K562 (cell line): Measurements from ENCODE around the gene CGN. TPM values are rescaled to one million over a fixed set of nuclear protein-coding genes. Genes with fewer than 3 reads are reported as not detected.

Source experiments
- BRF1 ChIP-seq: IDR thresholded peaks from 3 replicates; pipeline ENCODE4 v1.6.1; 2011; ENCODE audit warnings: borderline replicate concordance, mild to moderate bottlenecking; ENCODE audit not compliant: insufficient read length; ENCODE audit errors: extremely low read depth
- CCAR2 ChIP-seq: fragments of 200-400 bp; formaldehyde crosslinking; IDR thresholded peaks from 2 replicates; pipeline ENCODE4 v1.6.1; 2017; ENCODE audit warnings: mild to moderate bottlenecking, low read depth, low read length
- CGGBP1 ChIP-seq: fragments of 250-450 bp; sonication (Bioruptor Pico); IDR thresholded peaks from 2 replicates; pipeline ENCODE4 v1.9.0; 2021; ENCODE audit warnings: mild to moderate bottlenecking
- CREB3L1 ChIP-seq: fragments of 450-650 bp; IDR thresholded peaks from 2 replicates; pipeline ENCODE4 v1.6.1; 2014; ENCODE audit warnings: low read depth, mild to moderate bottlenecking, moderate library complexity, borderline replicate concordance
- CREM ChIP-seq: IDR thresholded peaks from 2 replicates; pipeline ENCODE4 v1.6.1; 2014; ENCODE audit warnings: antibody characterized with exemption, low read depth
- EZH2 ChIP-seq: IDR thresholded peaks from 2 replicates; pipeline ENCODE4 v1.6.1; 2012; ENCODE audit warnings: low read depth, mild to moderate bottlenecking, inconsistent platforms, low read length, borderline replicate concordance
- FOXK2 ChIP-seq, 2 experiments: fragments of 450-650 bp; IDR thresholded peaks in 1 of 2; conservative IDR thresholded peaks in 1 of 2; 2 replicates each; pipeline ENCODE4 v1.6.1; 2016; ENCODE audit warnings: low read depth in 2 of 2, mild to moderate bottlenecking in 1 of 2
- FUS ChIP-seq: fragments of 200-400 bp; formaldehyde crosslinking; optimal IDR thresholded peaks from 2 replicates; pipeline ENCODE3; 2017; ENCODE audit warnings: low read depth, low read length
- HNRNPLL ChIP-seq: fragments of 200-400 bp; formaldehyde crosslinking; IDR thresholded peaks from 2 replicates; pipeline ENCODE4 v1.6.1; 2017; ENCODE audit warnings: low read length, low read depth, mild to moderate bottlenecking; ENCODE audit not compliant: poor library complexity, severe bottlenecking
- KDM4B ChIP-seq, 2 experiments: fragments of 450-650 bp in 1 of 2; sonication (generic) in 1 of 2; IDR thresholded peaks; 2 replicates each; pipeline ENCODE4 v1.6.1; 2016 to 2017; ENCODE audit warnings: borderline replicate concordance in 2 of 2, antibody characterized with exemption in 1 of 2, low read depth in 1 of 2, mild to moderate bottlenecking in 1 of 2
- KLF6 ChIP-seq: fragments of 250-450 bp; sonication (Bioruptor Pico); IDR thresholded peaks from 2 replicates; pipeline ENCODE4 v1.4.0; 2020; ENCODE audit warnings: mild to moderate bottlenecking, moderate library complexity, borderline replicate concordance
- MCM5 ChIP-seq: fragments of 450-650 bp; IDR thresholded peaks from 2 replicates; pipeline ENCODE4 v1.6.1; 2016; ENCODE audit warnings: low read depth
- MCM7 ChIP-seq, 2 experiments: fragments of 450-650 bp; IDR thresholded peaks; 2 replicates each; pipeline ENCODE4 v1.6.1; 2016 to 2018
- MTA1 ChIP-seq: fragments of 450-650 bp; IDR thresholded peaks from 2 replicates; pipeline ENCODE4 v1.6.1; 2017; ENCODE audit warnings: borderline replicate concordance
- NCOA6 ChIP-seq: fragments of 450-650 bp; IDR thresholded peaks from 2 replicates; pipeline ENCODE4 v1.6.1; 2017; ENCODE audit warnings: mild to moderate bottlenecking
- NFATC3 ChIP-seq: fragments of 450-650 bp; IDR thresholded peaks from 2 replicates; pipeline ENCODE4 v1.6.1; 2017; ENCODE audit warnings: mild to moderate bottlenecking
- NONO ChIP-seq, 2 experiments: fragments of 200-400 bp in 1 of 2; fragments of 450-650 bp in 1 of 2; formaldehyde crosslinking in 1 of 2; IDR thresholded peaks; 2 replicates each; pipeline ENCODE4 v1.6.1; 2017; ENCODE audit warnings: low read depth in 2 of 2, mild to moderate bottlenecking in 2 of 2, moderate library complexity in 2 of 2, low read length in 1 of 2
- RFX1 ChIP-seq: fragments of 450-650 bp; IDR thresholded peaks from 2 replicates; pipeline ENCODE4 v1.6.1; 2016; ENCODE audit warnings: mild to moderate bottlenecking, moderate library complexity
- SIX5 ChIP-seq, 2 experiments: IDR thresholded peaks; 2 replicates each; pipeline ENCODE4 v1.6.1; 2011; ENCODE audit warnings: low read length in 2 of 2, borderline replicate concordance in 1 of 2, low read depth in 1 of 2, mild to moderate bottlenecking in 1 of 2, moderate library complexity in 1 of 2; ENCODE audit not compliant: insufficient read depth in 1 of 2
- TAF1 ChIP-seq: IDR thresholded peaks from 2 replicates; pipeline ENCODE4 v1.6.1; 2011; ENCODE audit warnings: mild to moderate bottlenecking, low read length, moderate library complexity; ENCODE audit not compliant: insufficient read depth, control insufficient read depth, severe bottlenecking; ENCODE audit errors: extremely low read depth
- TCF3 ChIP-seq: sonication (generic); formaldehyde crosslinking; IDR thresholded peaks from 2 replicates; pipeline ENCODE4 v1.4.0; 2020; ENCODE audit warnings: mild to moderate bottlenecking, missing genetic modification reagents
- THRB ChIP-seq: fragments of 450-650 bp; formaldehyde crosslinking; conservative IDR thresholded peaks from 2 replicates; pipeline ENCODE4 v1.4.0; 2022; ENCODE audit warnings: mild to moderate bottlenecking, missing genetic modification characterization
- ZFX ChIP-seq: sonication (generic); formaldehyde crosslinking; IDR thresholded peaks from 2 replicates; pipeline ENCODE4 v1.8.0; 2022; ENCODE audit warnings: mild to moderate bottlenecking, missing genetic modification reagents, moderate library complexity
- ZNF408 ChIP-seq: fragments of 250-450 bp; sonication (Bioruptor Pico); IDR thresholded peaks from 2 replicates; pipeline ENCODE4 v1.4.0; 2020; ENCODE audit warnings: low read depth, mild to moderate bottlenecking, moderate library complexity
- ZNF583 ChIP-seq: fragments of 250-450 bp; sonication (Bioruptor Pico); IDR thresholded peaks from 2 replicates; pipeline ENCODE4 v1.4.0; 2020
- ZNF699 ChIP-seq: fragments of 250-450 bp; sonication (Bioruptor Pico); IDR thresholded peaks from 2 replicates; pipeline ENCODE4 v1.8.0; 2021; ENCODE audit warnings: mild to moderate bottlenecking, moderate library complexity; ENCODE audit not compliant: insufficient replicate concordance
- ZNF764 ChIP-seq: fragments of 250-450 bp; sonication (Bioruptor Pico); IDR thresholded peaks from 2 replicates; pipeline ENCODE4 v1.4.0; 2020; ENCODE audit warnings: low read depth, mild to moderate bottlenecking, moderate library complexity
- ZSCAN32 ChIP-seq: fragments of 450-650 bp; formaldehyde crosslinking; IDR thresholded peaks from 2 replicates; pipeline ENCODE4 v1.4.0; 2020; ENCODE audit warnings: mild to moderate bottlenecking, moderate library complexity
- polyA plus RNA-seq, 8 experiments: library from polyadenylated mRNA; depleted of rRNA in 4 of 8; stranded (reverse) in 5 of 8; unstranded in 3 of 8; fragments of >200 nt; fragmentation: Nextera tagmentation in 2 of 8; fragmentation: Illumina TruSeq in 1 of 8; extraction: Ambion mirVana in 2 of 8; extraction: Trizol in 1 of 8; gene quantifications; 2 replicates each; pipeline versions ENCODE4 v1.2.1 to v1.2.3, GENCODE V29; 2011 to 2014; ENCODE audit warnings: inconsistent platforms in 1 of 8, missing spikeins in 1 of 8
- total RNA-seq, 7 experiments: library from RNA; depleted of rRNA in 6 of 7; stranded (reverse); fragments of >200 nt in 6 of 7; fragmentation: Illumina TruSeq in 2 of 7; extraction: Trizol in 2 of 7; gene quantifications; 2 replicates each; pipeline versions ENCODE4 v1.2.1 to v1.2.3, GENCODE V29; 2011 to 2021; ENCODE audit warnings: low replicate concordance in 1 of 7

Gene CGN
- total and polyA plus RNA-seq, 9 of the 15 experiments (the other 6 are each of a cell fraction or from before 2014, with no cell fraction given), result 0.03 to 1.4 (median 0.14) TPM; not detected in 2

- TF ChIP-seq TAF1 (no peak), CCAR2 (no peak), ZNF764 (CRISPR knock-in tag) (no peak), CREB3L1 (no peak), HNRNPLL (no peak), FUS (no peak), ZSCAN32 (CRISPR knock-in tag) (no peak), ZNF408 (CRISPR knock-in tag) (no peak), ZNF583 (CRISPR knock-in tag) (no peak), THRB (CRISPR knock-in tag) (no peak), NONO (IDR thresholded peaks at IDR 0.05; ENCODE audit: low read depth in 2 of 2, low read length in 1 of 2) (no peak), KLF6 (CRISPR knock-in tag) (no peak), EZH2 (no peak), NFATC3 (peak; percentile 96; the same call in 1 of the 2 replicates), ZNF699 (CRISPR knock-in tag) (no peak), FOXK2 (conservative IDR thresholded peaks at IDR 0.05 in 1 of 2, IDR thresholded peaks at IDR 0.05 in 1 of 2; ENCODE audit: low read depth in 2 of 2) (no peak), SIX5 (IDR thresholded peaks at IDR 0.05; ENCODE audit: borderline replicate concordance in 1 of 2, insufficient read depth in 1 of 2, low read depth in 1 of 2, low read length in 2 of 2) (no peak), ZFX (CRISPR knock-in tag) (no peak), KDM4B (IDR thresholded peaks at IDR 0.05; ENCODE audit: borderline replicate concordance in 2 of 2, low read depth in 1 of 2) (no peak), MCM5 (no peak), MCM7 (IDR thresholded peaks at IDR 0.05) (no peak), BRF1 (no peak), TCF3 (CRISPR knock-in tag) (no peak), CREM (0 out of 2 replicates have a peak, but pooled peaks have one; percentile 18), CGGBP1 (CRISPR knock-in tag) (no peak), NCOA6 (peak; percentile 47; the same call in 1 of the 2 replicates), MTA1 (no peak), RFX1 (no peak)
These were observed at the start of gene CGN (continued) for GRCh38 chr1:151510957-151511635.
